ENCODE measurements around the gene CYP20A1.
A peak's percentile ranks its signal among the peaks of the same experiment; 100 is the strongest.
"Not testable (repeated sequence)": the region's sequence is repeated elsewhere in the genome, so short reads cannot be mapped to it uniquely, and the experiment has no call there.

CYP20A1 gene

DNA sequence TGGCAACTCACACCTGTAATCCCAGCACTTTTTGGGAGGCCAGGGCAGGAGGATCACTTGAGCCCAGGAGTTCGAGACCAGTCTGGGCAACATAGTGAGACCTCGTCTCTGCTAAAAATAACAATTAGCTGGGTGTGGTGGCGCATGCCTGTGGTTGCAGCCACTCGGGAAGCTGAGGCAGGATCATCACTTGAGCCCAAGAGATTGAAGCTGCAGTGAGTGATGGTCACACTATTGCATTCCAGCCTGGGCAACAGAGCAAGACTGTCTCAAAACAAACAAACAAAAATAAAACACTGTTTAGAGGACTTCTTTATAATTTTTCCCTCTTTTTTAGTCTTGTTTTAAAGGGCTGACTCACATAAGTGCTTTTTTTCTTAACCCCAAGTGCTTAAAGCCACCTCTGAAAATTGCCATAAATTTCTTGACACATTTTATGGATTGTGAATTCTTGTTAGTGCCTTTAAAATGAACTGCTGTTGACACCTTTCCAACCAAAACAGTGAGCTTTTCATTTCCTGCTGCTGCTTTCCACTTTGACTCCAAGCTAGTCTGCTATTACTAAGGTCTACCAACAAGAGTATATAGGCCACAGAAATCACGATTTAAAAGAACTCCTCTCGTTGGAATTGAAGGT lies 41.7 kb downstream of the CYP20A1 start:
- DNase-seq (ENCODE audit: low read depth), result no peak

DNA sequence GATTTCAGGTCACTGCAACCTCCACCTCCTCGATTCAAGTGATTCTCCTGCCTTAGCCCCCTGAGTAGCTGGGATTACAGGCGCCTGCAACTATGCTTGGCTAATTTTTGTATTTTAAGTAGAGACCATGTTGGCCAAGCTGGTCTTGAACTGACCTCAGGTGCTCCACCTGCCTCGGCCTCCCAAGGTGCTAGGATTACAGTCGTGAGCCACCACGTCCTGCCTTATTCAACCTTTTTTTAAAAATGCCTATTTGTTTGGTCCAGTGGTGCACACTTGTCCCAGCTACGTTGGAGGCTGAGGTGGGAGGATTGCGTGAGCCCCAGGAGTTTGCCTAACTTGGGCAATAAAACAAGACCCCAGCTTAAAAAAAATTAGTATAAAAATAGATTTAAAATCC lies 43.3 kb downstream of the CYP20A1 start:
- no peak for DNase-seq (ENCODE audit: low read depth)

DNA sequence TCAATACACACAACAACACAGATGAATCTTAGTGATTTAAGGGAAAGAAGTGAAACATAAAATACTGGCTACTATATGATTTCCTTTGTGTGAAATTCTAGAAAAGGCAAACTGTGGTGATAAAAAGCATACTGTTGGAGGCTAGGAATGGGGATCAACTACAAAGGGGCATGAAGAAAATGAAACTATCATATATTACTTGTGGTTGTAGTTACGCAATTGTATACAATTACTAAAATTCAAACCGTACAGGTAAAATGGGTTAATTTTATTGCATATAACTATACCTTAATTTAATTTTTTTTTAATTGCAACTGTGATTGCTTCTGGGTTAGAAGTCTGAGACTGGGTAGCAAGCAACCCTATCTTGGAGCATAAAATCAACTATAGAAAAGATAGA lies 47.7 kb downstream of the CYP20A1 start:
- no peak for DNase-seq (ENCODE audit: low read depth)

DNA sequence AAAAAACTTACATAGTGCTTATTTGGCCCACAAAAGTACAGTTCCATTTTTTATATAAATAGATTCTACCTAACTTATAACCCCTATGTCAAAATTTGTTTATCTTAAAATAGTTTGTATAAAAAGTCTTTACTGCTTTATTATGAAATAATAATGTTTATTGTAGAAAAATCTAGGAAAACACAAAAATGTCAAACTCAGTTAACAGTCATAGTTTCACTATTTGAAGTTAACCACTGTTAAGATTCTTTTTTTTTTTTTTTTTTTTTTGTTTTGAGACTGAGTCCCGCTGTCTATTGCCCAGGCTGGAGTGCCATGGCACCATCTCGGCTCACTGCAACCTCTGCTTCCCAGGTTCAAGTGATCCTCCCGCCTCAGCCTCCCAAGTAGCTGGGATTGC lies 62.8 kb downstream of the CYP20A1 start:
- DNase-seq (ENCODE audit: low read depth), result no peak

DNA sequence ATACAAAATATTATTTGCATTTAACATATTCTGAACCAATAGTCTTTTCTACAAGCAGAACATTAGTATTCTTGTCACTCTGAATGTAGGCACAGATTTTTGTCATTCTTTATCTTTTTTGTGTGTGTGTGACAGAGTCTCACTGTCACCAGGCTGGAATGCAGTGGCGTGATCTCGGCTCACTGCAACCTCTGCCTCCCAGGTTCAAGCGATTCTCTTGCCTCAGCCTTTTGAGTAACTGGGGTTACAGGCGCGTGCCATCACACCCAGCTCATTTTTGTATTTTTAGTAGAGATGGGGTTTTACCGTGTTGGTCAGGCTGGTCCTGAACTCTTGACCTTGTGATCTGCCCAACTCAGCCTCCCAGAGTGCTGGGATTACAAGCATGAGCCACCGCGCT lies 63.8 kb downstream of the CYP20A1 start:
- not testable (repeated sequence) for DNase-seq (ENCODE audit: low read depth)

DNA sequence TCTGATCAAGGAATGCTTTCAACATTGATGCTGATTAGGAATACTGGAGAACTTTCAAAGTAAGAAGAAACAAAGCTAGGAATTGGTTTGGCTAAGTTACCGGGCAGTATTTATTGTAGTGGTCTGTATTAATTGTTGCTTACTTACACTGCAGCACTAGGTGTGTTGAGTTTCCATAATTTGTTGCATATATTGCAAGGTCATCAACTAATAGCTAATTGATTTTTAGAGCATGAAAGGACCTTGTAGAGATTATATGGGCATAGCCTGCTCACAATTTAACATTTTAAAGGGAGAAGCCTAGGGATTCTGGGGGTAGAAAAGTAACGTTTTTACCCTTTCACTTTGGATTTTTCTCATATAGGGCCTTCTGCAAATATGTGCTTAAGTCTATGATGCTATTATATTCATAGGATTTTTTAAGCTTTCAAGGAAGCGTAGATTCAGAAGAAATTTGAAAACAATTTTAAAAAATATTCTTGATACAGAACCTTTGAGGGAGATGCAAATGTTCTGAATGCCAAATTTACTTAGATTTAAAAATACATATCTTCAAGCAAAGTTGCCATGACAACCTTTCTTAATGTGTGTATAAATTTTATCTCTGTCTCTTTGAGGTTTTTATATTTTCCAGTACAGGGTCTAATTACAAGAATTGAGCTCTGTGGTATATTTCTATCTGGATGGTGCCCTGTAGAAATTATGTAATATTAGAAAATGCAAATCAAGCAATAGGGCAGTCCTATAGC lies 72.0 kb downstream of the CYP20A1 start:
- DNase-seq (ENCODE audit: low read depth), result no peak

DNA sequence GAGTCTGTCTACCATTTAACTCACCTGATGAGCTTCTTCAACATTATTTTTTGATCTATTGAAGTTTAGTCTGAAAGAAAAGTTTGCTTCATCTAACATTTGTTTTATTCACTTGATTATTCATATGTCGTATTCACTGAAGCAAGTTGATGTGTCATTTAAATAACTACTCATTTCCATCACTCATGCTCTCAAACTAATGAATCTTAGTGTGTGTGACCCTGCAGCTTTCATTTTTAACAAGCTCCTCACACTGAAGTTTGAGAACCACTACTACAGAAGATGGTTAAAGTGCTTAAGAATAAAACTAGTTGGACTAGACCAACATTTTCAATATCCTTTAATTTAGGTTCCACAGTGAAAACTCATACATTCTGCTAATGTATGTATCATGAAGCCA lies 87.5 kb downstream of the CYP20A1 start:
- no peak for DNase-seq (ENCODE audit: low read depth)

DNA sequence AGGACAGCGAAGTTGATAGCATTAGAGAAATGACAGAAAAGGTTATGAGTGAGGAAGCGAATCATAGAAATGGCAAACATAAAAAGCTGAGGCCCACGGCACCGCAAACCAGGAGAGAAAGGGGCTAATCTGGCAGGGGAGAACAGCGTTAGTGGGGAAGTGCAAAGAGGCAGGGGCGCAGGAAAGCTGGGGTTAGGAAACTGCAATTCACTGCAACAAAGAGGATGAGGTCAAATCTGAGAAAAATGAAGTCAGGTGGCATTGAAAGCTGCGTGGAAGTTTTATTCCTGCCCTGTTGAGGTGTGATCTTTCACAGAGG lies 88.7 kb downstream of the CYP20A1 start:
- DNase-seq (ENCODE audit: low read depth), result no peak

DNA sequence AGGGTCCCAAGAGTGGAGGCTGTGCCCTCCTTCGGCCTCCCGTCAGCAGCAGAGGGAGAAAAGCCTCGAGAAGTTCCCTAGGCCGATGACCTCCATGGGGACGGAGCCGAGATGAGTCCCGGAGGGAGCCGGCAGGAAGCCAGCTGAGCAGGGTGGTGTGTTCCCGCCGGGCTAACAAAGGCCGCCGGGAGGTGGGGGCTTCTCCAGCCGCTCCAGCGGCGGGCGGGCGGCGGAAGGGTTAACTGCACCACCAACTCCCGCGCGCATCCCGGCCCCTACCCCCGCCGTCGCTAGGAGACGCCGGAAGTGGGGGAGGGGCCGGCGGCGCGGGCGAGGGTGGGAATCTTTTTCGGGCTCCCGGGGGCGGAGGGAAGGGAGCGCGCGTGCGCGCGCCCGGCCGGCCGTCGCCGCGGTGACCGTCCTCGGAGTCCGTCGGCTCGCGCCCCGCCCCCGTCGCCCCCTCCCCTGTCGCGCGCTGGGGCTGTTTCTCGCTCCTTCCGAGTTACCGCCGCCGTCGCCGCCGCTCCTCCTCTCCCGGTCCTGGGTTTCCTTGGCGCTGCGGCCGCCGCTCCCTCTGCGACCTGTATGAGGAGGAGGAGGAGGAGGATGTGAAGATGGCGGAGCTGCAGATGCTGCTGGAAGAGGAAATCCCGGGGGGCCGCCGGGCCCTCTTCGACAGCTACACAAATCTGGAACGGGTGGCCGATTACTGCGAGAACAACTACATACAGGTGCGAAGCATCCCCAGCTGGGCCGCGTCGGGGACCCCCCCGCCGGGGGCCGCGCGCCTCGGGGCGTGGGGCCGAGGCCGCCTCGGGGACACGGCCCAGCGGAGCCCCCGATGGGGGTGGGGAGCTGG lies 89.3 kb downstream of the CYP20A1 start, which contains the start of gene ABI2:
TSS of gene ABI2 (plus strand) at position 494 of the 859 bp plus-strand sequence. CDS start at position 615, 121 bp downstream.
- DNase-seq (ENCODE audit: low read depth), result no peak

DNA sequence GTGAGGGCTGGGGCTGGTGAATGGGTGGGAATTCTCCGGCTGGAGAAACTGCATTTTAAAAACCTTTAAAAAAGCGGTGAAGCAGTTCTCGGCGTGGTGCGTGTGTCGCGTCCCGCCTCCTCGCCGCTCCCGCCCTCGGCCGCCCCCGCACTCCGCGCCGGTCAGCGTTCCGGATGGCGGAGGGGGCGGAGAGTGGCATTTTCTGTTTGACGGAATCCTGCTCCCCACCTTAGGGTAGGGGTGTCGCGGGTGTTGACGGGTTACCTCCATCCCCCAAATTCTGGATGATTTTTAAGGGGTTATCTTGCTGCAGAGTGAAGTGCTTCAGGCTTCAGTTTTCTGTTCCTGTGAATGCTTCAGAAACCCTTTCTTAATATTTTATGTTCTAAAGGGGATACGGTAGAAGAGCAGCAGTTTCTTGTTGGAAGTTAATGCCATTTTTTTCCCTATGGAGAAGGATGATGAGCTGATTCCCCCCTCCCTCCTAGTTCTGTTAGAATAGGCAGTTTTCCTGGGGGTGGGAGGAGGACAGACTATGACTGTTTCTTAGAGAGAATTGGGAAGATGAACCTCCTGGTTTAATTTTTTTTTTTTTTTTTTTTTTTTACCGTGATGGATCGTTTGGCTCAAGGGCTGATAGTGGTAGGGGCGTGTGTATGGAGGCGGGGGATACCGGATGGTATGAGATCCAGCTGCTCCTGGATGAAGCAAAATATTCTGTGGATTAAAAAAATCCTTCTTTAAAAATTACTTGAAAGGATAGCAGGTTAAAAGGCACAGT lies 90.1 kb downstream of the CYP20A1 start:
- no peak for DNase-seq (ENCODE audit: low read depth)

DNA sequence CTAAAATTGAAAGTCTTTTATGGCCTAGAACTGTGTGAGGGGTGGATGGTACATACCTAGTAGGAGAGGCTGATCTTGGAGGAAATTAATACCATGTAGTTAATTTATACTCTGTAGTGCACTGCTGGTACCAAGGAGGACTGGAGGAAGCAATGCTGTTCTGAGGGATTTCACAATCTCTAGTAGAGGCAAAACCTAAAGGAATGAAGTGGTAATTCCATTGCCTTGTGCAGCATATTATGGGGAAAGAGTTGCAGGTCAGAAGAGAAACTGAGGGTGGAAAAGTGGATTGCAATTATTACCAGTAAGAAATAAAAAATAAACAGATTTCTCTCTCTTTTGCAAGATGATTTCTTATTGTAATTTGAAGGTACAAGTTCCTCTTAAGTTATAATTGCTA lies 91.6 kb downstream of the CYP20A1 start:
- DNase-seq (ENCODE audit: low read depth), result no peak

DNA sequence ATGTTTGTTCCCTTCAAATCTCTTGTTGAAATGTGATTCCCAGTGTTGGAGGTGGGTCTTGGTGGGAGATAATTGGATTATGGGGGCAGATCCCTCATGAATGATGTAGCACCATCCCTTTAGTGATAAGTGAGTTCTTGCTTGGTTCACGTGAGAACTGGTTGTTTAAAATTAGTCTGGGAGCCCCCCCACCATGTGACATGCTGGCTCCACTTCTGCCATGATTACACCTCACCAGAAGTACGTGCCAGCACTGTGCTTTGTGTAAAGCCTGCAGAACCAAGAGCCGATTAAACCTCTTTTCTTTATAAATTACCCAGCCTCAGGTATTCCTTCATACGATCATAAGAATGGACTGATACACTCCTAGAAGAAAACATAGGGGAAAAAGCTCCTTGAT lies 99.5 kb downstream of the CYP20A1 start:
- no peak for DNase-seq (ENCODE audit: low read depth)

DNA sequence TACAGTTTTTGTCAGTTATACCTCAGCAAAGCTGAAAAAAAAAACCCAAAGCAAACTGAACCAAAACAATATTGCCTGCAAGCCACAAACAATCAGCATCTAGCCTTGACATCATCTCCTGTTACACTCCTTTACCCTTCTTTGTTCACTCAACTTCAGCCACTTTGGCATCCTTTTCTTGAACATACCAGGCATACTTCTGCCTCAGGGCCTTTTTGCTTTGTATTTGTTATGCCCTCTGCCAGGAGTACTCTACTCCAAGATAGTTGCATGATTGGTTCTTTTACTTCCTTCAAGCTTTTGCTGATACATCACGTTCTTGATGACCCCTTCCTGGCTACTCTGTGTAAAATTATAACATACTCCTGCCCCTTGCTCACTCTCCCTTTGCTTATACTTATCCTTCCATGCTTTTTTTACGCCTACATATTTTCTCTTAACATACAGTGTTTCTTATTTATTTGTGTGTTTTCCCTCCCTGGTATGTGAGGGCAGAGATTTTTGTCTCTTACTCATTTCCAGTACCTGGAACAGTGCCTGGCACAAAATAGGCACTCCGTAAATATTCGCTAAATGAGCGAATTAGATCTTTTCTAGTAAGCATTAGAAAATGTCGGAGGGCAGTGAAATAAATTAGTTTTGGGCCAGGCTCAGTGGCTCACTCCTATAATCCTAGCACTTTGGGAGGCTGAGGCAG lies 102.1 kb downstream of the CYP20A1 start:
- DNase-seq (ENCODE audit: low read depth), result peak; percentile 69

DNA sequence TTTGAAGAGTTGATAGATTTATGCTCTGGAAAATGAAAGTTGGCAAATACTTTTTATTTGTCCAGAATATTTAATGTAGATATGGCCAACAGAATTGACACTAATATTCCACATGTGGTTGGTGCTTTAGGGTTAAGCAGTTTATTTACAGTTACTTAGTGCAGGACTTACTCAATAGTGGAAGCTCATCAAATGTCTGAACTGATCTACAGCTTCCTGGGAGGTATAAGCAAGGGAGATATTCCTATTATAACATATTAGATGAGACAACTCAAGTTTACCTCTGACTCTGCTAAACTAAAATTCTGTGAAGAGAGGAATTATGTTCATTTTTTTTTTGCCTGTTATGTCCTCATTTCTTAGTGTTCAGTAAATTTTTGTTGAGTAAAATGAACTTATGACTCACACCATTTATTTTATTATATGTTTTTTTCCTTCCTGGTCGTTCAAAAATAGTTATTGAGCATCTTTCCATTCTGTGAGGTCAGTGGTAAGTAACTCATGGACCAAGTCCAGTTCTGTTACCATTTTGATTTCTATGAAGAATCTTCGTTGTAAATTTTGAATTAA lies 103.0 kb downstream of the CYP20A1 start:
- no peak for DNase-seq (ENCODE audit: low read depth)

DNA sequence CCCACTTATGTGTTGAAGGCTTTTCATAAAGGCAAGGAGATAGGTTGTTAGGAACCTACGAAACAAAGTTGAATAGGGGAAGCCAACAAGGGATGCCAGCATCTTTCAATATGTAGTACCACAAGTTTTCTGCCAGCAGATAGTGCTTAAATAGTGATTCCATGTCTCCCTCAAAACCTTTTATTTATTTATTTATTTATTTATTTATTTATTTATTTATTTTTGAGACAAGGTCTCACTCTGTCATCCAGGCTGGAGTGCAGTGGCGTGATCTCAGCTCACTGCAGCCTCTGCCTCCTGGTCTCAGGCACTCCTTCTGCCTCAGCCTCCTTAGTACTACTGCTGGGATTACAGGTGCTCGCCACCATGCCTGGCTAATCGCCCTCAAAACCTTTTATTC lies 103.6 kb downstream of the CYP20A1 start:
- DNase-seq (ENCODE audit: low read depth), result not testable (repeated sequence)

DNA sequence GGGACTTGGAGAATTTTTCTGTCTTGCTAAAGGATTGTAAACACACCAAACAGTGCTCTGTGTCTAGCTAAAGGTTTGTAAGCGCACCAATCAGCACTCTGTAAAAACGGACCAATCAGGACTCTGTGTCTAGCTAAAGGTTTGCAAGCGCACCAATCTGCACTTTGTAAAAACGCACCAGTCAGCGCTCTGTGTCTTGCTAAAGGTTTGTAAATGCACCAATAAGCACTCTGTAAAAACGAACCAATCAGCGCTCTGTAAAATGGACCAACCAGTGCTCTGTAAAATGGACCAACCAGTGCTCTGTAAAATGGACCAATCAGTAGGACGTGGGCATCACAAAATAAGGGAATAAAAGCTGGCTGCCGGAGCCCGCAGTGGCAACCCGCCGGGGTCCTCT lies 105.8 kb downstream of the CYP20A1 start:
- no peak for DNase-seq (ENCODE audit: low read depth)

DNA sequence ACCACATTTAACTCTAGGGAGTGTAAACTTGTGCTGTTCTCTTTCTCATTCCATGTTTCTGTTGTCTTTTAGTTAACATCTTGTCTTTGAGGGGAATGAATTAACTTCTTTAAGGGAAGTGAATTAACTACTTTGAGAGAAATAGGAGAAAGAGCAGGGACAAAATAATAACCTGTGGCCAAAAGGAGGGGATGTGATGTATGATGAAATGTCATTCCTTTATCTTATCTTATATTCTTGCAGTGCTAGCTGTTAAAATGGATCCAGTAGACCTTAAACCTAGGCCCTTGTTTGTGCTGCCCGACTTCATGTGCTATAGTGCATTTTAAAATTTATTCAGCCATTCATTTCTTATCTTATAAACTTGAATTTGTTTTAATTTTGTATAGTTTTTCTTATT lies 107.8 kb downstream of the CYP20A1 start:
- no peak for DNase-seq (ENCODE audit: low read depth)

DNA sequence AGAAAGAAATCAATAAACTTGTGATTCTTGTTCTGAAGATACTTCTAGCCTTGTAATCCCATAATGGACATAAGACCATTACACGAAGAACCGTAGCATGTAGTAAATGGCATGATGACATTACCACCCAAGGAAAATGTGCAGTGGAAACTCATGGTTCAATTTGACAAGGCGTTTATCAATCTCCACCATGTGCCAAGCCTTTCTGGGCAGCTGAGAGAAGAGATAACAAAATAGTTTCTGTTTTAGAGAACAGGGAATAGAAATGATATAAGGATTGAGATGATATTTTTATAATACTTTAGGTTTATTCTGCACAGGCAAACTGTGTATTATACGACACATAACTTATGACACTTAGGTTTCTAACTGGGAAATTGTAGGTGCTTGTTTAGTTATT lies 108.6 kb downstream of the CYP20A1 start:
- DNase-seq (ENCODE audit: low read depth), result no peak

DNA sequence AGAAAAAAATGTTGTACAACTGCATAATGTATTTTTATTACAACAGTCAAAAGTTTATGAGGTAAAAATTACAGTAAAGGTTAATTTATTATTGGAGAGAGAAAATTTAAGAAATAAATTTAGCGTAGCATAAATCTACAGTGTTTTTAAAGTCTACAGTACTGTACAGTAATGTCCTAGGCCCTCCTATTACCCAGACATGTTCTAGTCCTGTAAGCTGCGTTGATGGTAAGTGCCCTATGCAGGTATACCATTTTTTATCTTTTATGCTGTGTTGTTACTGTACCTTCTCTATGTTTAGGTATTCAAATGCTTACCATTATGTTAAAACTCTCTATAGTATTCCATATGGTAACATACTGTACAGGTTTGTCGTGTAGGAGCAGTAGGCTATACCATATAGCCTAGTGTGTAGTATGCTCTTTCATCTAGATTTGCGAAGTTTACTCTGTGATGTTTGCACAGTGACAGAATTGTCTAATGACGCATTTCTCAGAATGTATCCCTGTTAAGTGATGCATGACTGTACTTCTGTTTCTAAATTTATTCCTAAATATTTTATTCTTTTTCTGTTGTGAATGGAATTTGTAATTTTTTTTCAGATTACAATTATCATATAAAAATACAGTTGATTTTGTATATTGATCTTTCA lies 113.9 kb downstream of the CYP20A1 start:
- no peak for DNase-seq (ENCODE audit: low read depth)

DNA sequence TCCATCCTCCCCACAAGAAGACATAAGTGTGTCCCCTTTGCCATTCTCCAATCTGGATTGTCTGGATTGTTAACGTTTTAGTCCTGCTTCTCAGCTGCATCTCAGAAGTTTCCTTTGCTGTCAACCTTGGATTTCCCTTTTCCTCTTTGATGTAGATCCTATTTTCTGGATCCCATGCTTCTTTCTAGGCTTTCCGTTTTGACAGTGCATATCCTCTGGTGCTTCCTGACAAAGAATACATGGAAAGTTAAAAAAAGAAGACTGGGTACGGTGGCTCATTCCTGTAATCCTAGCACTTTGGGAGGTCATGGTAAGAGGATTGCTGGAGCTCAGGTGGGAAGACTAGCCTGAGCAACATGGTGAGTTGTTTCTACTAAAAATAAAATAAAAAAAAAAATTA lies 116.1 kb downstream of the CYP20A1 start:
- no peak for DNase-seq (ENCODE audit: low read depth)

Data from non-pigmented ciliary epithelial cell (primary cell).